Liver (tissue), 9 donors: ENCODE measurements around the gene IFNL2. TPM values are rescaled to one million over a fixed set of nuclear protein-coding genes. Genes with fewer than 3 reads are reported as not detected.
"Not testable (repeated sequence)": the region's sequence is repeated elsewhere in the genome, so short reads cannot be mapped to it uniquely, and the experiment has no call there.

Experiments
- DNase-seq: peaks from one replicate; pipeline ENCODE4 v3.0.0-alpha.2; 2017; ENCODE audit warnings: low spot score
- H3K27ac ChIP-seq, 2 donors: one replicate each; pipeline ENCODE4 v1.7.0; 2013; ENCODE audit warnings: inconsistent platforms in 2 of 2, low read length in 2 of 2, control low read depth in 1 of 2, low read depth in 1 of 2, mild to moderate bottlenecking in 1 of 2
- H3K27me3 ChIP-seq, 4 donors: one replicate each; pipeline versions ENCODE4 v1.6.1 to v1.7.0; 2013; ENCODE audit warnings: low read length in 3 of 4, inconsistent platforms in 1 of 4, mild to moderate bottlenecking in 1 of 4, moderate library complexity in 1 of 4; ENCODE audit not compliant: control insufficient read depth in 4 of 4, insufficient read depth in 4 of 4
- H3K36me3 ChIP-seq, 4 donors: one replicate each; pipeline versions ENCODE4 v1.6.1 to v1.7.0; 2013; ENCODE audit warnings: low read length in 3 of 4, mild to moderate bottlenecking in 3 of 4, low read depth in 1 of 4, moderate library complexity in 1 of 4; ENCODE audit not compliant: control insufficient read depth in 4 of 4, insufficient read depth in 3 of 4
- H3K4me1 ChIP-seq, 4 donors: one replicate each; pipeline versions ENCODE4 v1.6.1 to v1.7.0; 2013; ENCODE audit warnings: low read length in 3 of 4, mild to moderate bottlenecking in 3 of 4, moderate library complexity in 1 of 4; ENCODE audit not compliant: control insufficient read depth in 4 of 4, insufficient read depth in 4 of 4
- H3K4me3 ChIP-seq, 3 donors: one replicate each; pipeline versions ENCODE4 v1.6.1 to v1.7.0; 2013; ENCODE audit warnings: low read length in 3 of 3, control low read depth in 1 of 3, low read depth in 1 of 3, mild to moderate bottlenecking in 1 of 3
- H3K9ac ChIP-seq, 2 donors: one replicate each; pipeline ENCODE4 v1.7.0; 2013; ENCODE audit warnings: low read length in 2 of 2, mild to moderate bottlenecking in 2 of 2, moderate library complexity in 2 of 2, control low read depth in 1 of 2, low read depth in 1 of 2
- H3K9me3 ChIP-seq, 4 donors: one replicate each; pipeline versions ENCODE4 v1.6.1 to v1.7.0; 2013; ENCODE audit warnings: low read length in 3 of 4; ENCODE audit not compliant: control insufficient read depth in 4 of 4
- ATF3 ChIP-seq: IDR thresholded peaks from 2 replicates; pipeline ENCODE4 v1.6.1; 2016; ENCODE audit warnings: antibody characterized with exemption
- EGR1 ChIP-seq, 2 donors: IDR thresholded peaks; 2 replicates each; pipeline ENCODE4 v1.6.1; 2016 to 2018; ENCODE audit warnings: antibody characterized with exemption in 2 of 2, low read depth in 2 of 2
- FOXA1 ChIP-seq: IDR thresholded peaks from 2 replicates; pipeline ENCODE4 v1.6.1; 2016; ENCODE audit warnings: antibody characterized with exemption
- FOXA2 ChIP-seq: IDR thresholded peaks from 2 replicates; pipeline ENCODE4 v1.6.1; 2016; ENCODE audit warnings: antibody characterized with exemption
- GABPA ChIP-seq, 2 donors: IDR thresholded peaks in 1 of 2; conservative IDR thresholded peaks in 1 of 2; 2 replicates each; pipeline ENCODE4 v1.6.1; 2016; ENCODE audit warnings: antibody characterized with exemption in 2 of 2, mild to moderate bottlenecking in 1 of 2, moderate library complexity in 1 of 2
- HNF4A ChIP-seq, 2 donors: conservative IDR thresholded peaks; 2 replicates each; pipeline ENCODE4 v1.6.1; 2016; ENCODE audit warnings: antibody characterized with exemption in 2 of 2, mild to moderate bottlenecking in 2 of 2
- HNF4G ChIP-seq: IDR thresholded peaks from 2 replicates; pipeline ENCODE4 v1.6.1; 2016; ENCODE audit warnings: antibody characterized with exemption
- JUND ChIP-seq, 2 donors: IDR thresholded peaks; 2 replicates each; pipeline ENCODE4 v1.6.1; 2016; ENCODE audit warnings: antibody characterized with exemption in 2 of 2
- MAX ChIP-seq: IDR thresholded peaks from 2 replicates; pipeline ENCODE4 v1.6.1; 2016; ENCODE audit warnings: antibody characterized with exemption
- REST ChIP-seq: IDR thresholded peaks from 2 replicates; pipeline ENCODE4 v1.6.1; 2016; ENCODE audit warnings: antibody characterized with exemption, mild to moderate bottlenecking
- RXRA ChIP-seq, 2 donors: IDR thresholded peaks; 2 replicates each; pipeline ENCODE4 v1.6.1; 2017 to 2018; ENCODE audit warnings: antibody characterized with exemption in 2 of 2, mild to moderate bottlenecking in 1 of 2
- SP1 ChIP-seq: IDR thresholded peaks from 2 replicates; pipeline ENCODE4 v1.6.1; 2018; ENCODE audit warnings: antibody characterized with exemption, mild to moderate bottlenecking
- TAF1 ChIP-seq: conservative IDR thresholded peaks from 2 replicates; pipeline ENCODE4 v1.6.1; 2016; ENCODE audit warnings: antibody characterized with exemption, mild to moderate bottlenecking
- YY1 ChIP-seq: IDR thresholded peaks from 2 replicates; pipeline ENCODE4 v1.6.1; 2016; ENCODE audit warnings: antibody characterized with exemption, mild to moderate bottlenecking
- ZBTB33 ChIP-seq: IDR thresholded peaks from 2 replicates; pipeline ENCODE4 v1.6.1; 2016; ENCODE audit warnings: antibody characterized with exemption
- WGBS: extraction: QIAGEN DNeasy Blood & Tissue Kit; methylation state at CpG from one replicate; pipeline ENCODE4 v1.1.7; 2013; 5-methylcytosine and 5-hydroxymethylcytosine counted together
- polyA plus RNA-seq, 2 donors: library from polyadenylated mRNA; stranded (reverse) in 1 of 2; unstranded in 1 of 2; fragments of 200-250 nt in 1 of 2; fragments of >200 nt in 1 of 2; fragmentation: Nextera tagmentation in 1 of 2; extraction: Ambion mirVana in 1 of 2; gene quantifications; one replicate each; pipeline versions ENCODE4 v1.2.1 to v1.2.3, GENCODE V29; 2013 to 2015
- total RNA-seq, 2 donors: library from RNA; depleted of rRNA; stranded (reverse); fragments of >200 nt; gene quantifications; one replicate each; pipeline ENCODE4 v1.2.3, GENCODE V29; 2014
- TF ChIP-seq, protein P1 (sequence below): fragments of 150-350 bp; IDR thresholded peaks from 2 replicates; pipeline ENCODE4 v1.5.1; 2017; ENCODE audit warnings: improper control_type of control experiment, low read depth, low read length; ENCODE audit not compliant: missing input control
- donor health status: healthy.
- donor health status: healthy.
- donor health status: healthy.
- donor health status: healthy.
- donor health status: healthy.

IFNL2 gene
- total and polyA plus RNA-seq, 4 donors, result not detected

DNA sequence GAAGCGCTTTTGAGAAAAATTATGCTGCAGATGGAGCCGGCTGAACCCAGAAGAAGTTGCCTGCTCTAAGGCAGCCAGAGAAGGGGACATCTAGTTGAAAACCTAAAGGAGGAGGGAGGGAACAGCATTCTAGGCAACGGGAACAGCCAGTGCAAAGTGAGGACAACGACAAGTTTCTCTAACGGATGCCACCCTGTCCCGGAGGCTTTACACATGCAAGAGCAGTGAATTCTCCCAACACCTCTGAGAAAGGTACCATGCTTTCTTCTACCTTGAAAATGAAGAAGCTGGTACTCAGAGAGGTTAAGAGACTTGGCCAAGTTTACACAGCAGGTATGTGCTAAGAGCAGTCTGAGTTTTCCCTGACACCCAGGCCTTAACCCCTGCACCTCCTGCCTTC, 29.3 kb upstream of the IFNL2 start (continued):
- TF ChIP-seq JUND (IDR thresholded peaks at IDR 0.05) (no peak), HNF4G (no peak), RXRA (IDR thresholded peaks at IDR 0.05) (no peak), FOXA2 (no peak)
- TF ChIP-seq, protein P1, sequence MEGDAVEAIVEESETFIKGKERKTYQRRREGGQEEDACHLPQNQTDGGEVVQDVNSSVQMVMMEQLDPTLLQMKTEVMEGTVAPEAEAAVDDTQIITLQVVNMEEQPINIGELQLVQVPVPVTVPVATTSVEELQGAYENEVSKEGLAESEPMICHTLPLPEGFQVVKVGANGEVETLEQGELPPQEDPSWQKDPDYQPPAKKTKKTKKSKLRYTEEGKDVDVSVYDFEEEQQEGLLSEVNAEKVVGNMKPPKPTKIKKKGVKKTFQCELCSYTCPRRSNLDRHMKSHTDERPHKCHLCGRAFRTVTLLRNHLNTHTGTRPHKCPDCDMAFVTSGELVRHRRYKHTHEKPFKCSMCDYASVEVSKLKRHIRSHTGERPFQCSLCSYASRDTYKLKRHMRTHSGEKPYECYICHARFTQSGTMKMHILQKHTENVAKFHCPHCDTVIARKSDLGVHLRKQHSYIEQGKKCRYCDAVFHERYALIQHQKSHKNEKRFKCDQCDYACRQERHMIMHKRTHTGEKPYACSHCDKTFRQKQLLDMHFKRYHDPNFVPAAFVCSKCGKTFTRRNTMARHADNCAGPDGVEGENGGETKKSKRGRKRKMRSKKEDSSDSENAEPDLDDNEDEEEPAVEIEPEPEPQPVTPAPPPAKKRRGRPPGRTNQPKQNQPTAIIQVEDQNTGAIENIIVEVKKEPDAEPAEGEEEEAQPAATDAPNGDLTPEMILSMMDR, result no peak

GRCh38 chr19:39240421-39240820, 27.8 kb upstream of the IFNL2 start:
- Histone ChIP-seq H3K36me3 (no peaks in the 10 kb centered on the region), H3K9ac (no peak overlapping the region), H3K9me3 (no peaks in the 10 kb centered on the region), H3K4me3 (no peak overlapping the region), H3K27ac (no peak overlapping the region), H3K27me3 (no peaks in the 10 kb centered on the region), H3K4me1 (peaks cover 0 to 2% (median 0%) of the 10 kb centered on the region in 4 donors)
- DNase-seq, result no peak
- TF ChIP-seq MAX, result no peak
- no peak for TF ChIP-seq RXRA (IDR thresholded peaks at IDR 0.05)
- TF ChIP-seq GABPA (IDR thresholded peaks at IDR 0.05 in 1 of 2, conservative IDR thresholded peaks at IDR 0.05 in 1 of 2), result no peak
- TF ChIP-seq JUND (IDR thresholded peaks at IDR 0.05), result no peak
- TF ChIP-seq HNF4G, result no peak
- TF ChIP-seq EGR1 (IDR thresholded peaks at IDR 0.05; ENCODE audit: low read depth in 2 of 2), result no peak
- no peak for TF ChIP-seq ATF3
- no peak for TF ChIP-seq TAF1
- no peak for TF ChIP-seq REST
- no peak for TF ChIP-seq FOXA1
- TF ChIP-seq FOXA2, result no peak
- no peak for TF ChIP-seq SP1
- TF ChIP-seq YY1, result no peak
- no peak for TF ChIP-seq HNF4A (conservative IDR thresholded peaks at IDR 0.05)
- no peak for TF ChIP-seq ZBTB33
- 95% methylated on average over 7 of the region's 7 CpGs for WGBS

DNA sequence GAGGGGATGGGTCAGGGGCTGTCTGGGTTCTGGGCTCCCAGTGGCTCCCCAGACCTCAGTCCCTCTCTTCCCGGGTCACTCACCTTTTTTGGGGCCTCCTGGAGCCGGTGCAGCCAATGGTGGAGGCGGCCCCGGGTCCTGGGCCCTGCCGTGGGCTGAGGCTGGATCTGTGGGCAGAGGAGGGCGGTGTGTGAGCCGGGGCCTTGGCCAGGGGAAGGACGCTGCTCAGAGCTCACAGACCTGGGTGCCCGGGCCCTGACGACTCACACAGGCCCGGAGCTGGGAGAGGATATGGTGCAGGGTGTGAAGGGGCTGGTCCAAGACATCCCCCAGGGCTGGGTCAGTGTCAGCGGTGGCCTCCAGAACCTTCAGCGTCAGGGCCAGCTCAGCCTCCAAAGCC, 24.5 kb upstream of the IFNL2 start:
- H3K9me3 ChIP-seq, DNase-seq, H3K36me3 ChIP-seq, H3K4me3 ChIP-seq, H3K27me3 ChIP-seq, H3K9ac ChIP-seq, H3K27ac ChIP-seq: not testable (repeated sequence)
- WGBS, result 69% methylated on average over 13 of the region's 13 CpGs
- H3K4me1 ChIP-seq, result peaks cover 2 to 13% (median 8%) of the 10 kb centered on the region in 4 donors

DNA sequence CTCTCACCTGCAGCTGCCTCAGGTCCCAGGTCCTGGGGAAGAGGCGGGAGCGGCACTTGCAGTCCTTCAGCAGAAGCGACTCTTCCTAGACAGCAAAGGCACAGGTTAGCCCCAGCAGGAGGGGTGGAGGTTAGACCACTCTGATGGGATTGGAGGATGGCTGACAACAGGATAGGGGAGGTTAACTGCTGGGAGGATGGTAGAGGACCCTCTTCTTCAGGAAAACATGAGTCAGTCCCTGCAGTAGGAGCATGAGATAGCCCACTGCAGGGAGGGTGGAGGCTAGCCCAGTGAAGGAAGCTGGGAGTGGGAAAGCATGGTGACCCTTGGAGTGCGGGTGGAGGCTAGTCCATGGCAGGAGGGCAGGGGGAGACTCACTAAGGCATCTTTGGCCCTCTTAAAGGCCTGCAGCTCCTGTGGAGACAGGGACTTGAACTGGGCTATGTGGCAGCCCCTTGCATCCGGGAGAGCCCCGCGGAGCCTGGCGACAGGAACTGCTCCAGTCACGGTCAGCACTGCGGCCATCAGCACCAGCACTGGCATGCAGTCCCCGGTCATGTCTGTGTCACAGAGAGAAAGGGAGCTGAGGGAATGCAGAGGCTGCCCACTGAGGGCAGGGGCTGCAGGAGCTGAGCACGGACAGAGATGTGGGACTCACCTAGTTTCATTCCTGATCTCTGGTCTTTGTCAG, 23.6 kb upstream of the IFNL2 start, which contains the start of gene IFNL3:
IFNL3 (minus strand) TSS at position 597 of the 691 bp plus-strand sequence; CDS start at position 558, 39 bp downstream.
- not testable (repeated sequence) for H3K9ac ChIP-seq, H3K27me3 ChIP-seq, DNase-seq, H3K27ac ChIP-seq, H3K9me3 ChIP-seq, H3K36me3 ChIP-seq, H3K4me3 ChIP-seq
- WGBS, result 79% methylated on average over 12 of the region's 12 CpGs
- peaks cover 3 to 18% (median 14%) of the 10 kb centered on the region in 4 donors for H3K4me1 ChIP-seq
